ENCODE measurements around the gene SP7.

The SP7 gene

DNA sequence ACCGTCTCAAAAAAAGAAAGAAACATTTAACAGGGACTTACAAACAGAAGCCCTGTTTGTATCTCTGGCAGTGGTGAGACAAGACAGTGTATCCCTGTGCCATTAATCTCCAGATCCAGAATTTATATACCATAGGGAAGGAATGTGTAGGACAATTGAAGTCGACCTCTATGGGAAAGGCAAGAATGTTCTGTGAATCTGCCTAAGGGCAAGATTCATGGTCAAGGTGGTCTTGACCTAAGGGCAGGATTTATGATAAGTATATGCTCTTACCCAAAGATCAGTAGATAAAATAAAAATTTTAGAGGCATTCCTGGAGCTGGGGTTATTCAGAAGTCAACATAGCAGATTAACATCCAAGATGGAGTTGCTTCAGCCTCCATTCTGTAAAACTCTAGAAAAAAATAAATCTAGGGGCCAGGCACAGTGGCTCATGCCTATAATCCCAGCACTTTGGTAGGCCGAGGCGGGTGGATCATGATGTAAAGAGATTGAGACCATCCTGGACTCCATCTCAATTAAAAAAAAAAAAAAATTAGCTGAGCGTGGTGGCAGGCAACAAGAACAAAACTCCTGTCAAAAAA lies 22.8 kb upstream of the SP7 start:
- no peak overlapping the region for H3K4me3 ChIP-seq (ENCODE audit: control insufficient read depth, low read depth, low read length)
- TF ChIP-seq CTCF (conservative IDR thresholded peaks at IDR 0.05; ENCODE audit: control insufficient read depth, insufficient read depth, low read depth, low read length) = no peak
- DNase-seq (ENCODE audit: low read depth) = no peak

GRCh38 chr12:53355121-53355520 lies 19.0 kb upstream of the SP7 start:
- H3K4me3 ChIP-seq (ENCODE audit: control insufficient read depth, low read depth, low read length) = no peak overlapping the region
- no peak for DNase-seq (ENCODE audit: low read depth)
- TF ChIP-seq CTCF (conservative IDR thresholded peaks at IDR 0.05; ENCODE audit: control insufficient read depth, insufficient read depth, low read depth, low read length) = no peak

DNA sequence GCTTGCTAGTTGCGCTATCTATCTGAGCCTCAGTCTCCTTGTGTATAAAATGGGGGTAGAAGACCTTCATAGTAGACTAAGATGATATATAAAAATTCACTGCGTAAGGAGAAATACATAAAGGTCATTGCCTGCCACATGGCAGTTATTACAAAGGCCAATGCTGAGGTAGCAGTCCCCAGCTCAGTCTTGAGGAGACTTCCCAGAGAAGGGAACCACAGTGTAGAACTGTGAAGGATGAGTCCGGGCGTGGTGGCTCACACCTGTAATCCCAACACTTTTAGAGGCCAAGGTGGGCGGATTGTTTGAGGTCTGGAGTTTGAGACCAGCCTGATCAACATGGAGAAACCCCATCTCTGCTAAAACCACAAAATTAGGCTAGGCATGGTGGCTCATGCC lies 17.1 kb upstream of the SP7 start:
- no peak for DNase-seq (ENCODE audit: low read depth)
- no peak for TF ChIP-seq CTCF (conservative IDR thresholded peaks at IDR 0.05; ENCODE audit: control insufficient read depth, insufficient read depth, low read depth, low read length)
- no peak overlapping the region for H3K4me3 ChIP-seq (ENCODE audit: control insufficient read depth, low read depth, low read length)

DNA sequence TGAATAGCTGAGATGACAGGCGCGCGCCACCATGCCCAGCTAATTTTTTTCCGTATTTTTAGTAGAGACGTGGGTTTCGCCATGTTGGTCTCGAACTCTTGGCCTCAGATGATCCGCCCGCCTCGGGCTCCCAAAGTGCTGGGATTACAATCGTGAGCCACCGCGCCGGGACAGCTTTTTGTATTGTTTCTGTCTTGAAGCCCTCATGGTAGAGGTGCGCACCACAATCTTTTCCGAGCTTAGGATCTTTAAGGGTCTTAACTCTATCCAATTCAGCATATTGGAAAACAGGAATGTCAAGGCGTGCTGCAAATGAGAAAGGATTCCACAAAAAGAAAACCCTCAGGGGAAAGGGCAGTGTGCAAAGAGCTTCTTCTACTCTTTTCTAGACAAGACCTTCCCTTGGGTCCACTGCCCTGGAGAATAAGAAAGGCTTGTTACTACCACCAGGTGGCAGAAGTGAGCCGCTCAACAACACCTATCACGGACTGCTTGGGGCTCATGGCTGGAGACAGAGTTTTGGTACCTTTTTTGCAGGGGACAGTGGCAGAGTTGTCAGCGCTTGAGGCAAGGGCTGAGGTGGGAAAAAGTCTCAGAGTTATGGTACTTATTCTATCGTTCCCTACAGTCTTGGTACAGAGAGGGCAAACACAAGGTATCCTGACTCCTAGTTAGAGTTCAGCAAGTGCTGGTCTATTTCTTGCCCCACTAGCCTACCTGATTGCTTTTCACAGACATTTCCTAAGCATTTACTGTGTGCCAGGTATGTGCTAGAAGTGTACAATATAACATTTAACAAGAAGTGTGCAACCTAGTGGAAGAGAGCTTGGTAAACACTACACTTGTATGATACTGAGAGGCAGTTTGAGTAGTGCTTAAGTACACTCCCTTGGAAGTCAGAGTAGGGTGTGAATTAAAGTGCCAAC lies 16.4 kb upstream of the SP7 start:
- peak; percentile 90 for TF ChIP-seq CTCF (conservative IDR thresholded peaks at IDR 0.05; ENCODE audit: control insufficient read depth, insufficient read depth, low read depth, low read length)
- DNase-seq (ENCODE audit: low read depth) = peak; percentile 87
- H3K4me3 ChIP-seq (ENCODE audit: control insufficient read depth, low read depth, low read length) = no peak overlapping the region

- no peak overlapping the region for H3K4me3 ChIP-seq (ENCODE audit: control insufficient read depth, low read depth, low read length)
- no peak for DNase-seq (ENCODE audit: low read depth)
- no peak for TF ChIP-seq CTCF (conservative IDR thresholded peaks at IDR 0.05; ENCODE audit: control insufficient read depth, insufficient read depth, low read depth, low read length)
These were observed 11.8 kb upstream of the SP7 start for GRCh38 chr12:53347905-53348304.

GRCh38 chr12:53346491-53346890 lies 10.3 kb upstream of the SP7 start:
- DNase-seq (ENCODE audit: low read depth) = no peak
- TF ChIP-seq CTCF (conservative IDR thresholded peaks at IDR 0.05; ENCODE audit: control insufficient read depth, insufficient read depth, low read depth, low read length) = no peak
- no peak overlapping the region for H3K4me3 ChIP-seq (ENCODE audit: control insufficient read depth, low read depth, low read length)

Data from fibroblast of mammary gland (primary cell).